ENCODE measurements around the gene SOX13.

The SOX13 gene

DNA sequence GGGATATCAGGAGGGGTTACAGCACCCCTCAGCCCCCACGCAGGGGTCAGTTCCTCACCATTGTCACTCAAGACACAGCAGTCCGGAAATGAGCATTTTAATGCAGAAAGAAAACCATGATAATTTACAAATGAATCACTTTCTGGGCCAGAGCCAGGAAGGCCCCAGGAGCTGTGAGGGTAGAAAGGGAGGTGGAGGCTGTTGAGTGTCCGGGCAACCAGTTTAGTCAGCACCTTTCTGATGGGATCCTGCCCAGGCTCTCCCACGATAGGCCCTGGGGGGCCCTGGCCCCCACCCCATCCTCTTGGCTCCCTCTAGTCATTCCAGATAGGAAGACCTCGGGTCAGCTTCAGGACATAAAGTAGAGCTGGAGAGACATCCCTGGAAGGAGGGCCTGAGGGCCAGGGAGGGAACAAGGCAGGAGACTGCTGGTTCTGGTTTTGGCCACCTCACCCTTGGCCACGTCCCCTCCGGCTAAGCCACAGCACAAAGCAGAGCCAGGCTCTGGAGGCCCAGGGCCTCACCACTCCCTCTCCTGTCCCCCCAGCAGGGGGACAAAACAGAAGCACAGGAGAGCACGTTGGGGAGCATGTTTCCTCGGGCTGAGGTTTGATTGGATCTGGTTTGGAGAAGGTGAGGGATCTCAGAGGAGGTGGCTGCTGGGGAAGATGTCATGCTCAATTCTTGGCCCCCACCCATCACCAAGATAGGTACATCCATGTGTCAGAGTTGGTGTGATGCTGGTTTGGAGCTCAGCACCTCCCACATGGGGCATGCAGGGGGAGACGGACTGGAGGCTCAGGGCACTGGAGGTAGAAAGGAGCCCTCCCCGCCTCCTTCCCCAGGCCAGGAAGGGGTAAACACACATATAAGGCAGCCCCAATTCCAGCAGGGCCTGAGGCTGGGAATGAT is 58.3 kb downstream of the SOX13 start:
- DNase-seq (ENCODE audit: low spot score): peak; percentile 90

DNA sequence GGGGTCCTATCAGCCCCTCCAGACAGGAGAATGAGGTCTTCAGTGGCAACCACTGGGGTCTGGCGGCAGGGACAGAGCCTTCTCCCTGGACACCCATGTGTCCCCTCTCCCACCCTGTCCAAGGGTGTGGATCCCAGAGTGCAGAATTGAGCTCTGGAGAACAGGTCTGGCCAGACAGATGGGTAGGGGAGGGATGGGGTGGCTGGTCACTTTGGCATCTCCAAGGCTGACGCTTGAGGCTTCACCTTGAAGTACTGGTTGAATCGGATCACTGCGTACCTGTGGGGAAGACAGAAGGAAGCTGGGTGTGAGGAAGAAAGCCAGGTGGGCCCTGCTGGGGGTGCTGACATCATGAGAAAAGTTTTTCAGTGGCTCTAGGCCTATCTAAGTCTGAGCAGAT is 59.1 kb downstream of the SOX13 start:
- DNase-seq (ENCODE audit: low spot score): no peak

- no peak for DNase-seq (ENCODE audit: low spot score)
These were observed 59.8 kb downstream of the SOX13 start for GRCh38 chr1:204132718-204133117.

DNA sequence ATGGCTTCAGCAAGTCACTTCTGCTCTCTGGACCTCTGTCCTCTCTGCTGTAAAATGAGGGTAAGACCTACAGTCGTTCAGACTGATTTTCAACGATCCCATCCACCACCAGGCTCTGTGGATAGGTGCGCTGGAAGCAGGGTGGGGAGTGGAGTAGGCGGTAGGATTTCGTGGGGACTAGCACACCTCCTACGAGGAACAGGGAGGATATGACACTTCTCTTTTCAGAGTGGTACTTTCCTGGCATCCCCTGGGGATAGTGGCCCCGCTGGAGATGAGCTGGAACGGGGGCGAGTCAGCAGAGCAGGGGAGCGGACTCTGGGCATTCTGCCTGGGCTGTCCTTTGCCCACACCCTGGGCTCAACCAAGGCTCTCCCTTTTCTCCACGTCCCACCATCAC is 61.2 kb downstream of the SOX13 start:
- DNase-seq (ENCODE audit: low spot score): no peak

DNA sequence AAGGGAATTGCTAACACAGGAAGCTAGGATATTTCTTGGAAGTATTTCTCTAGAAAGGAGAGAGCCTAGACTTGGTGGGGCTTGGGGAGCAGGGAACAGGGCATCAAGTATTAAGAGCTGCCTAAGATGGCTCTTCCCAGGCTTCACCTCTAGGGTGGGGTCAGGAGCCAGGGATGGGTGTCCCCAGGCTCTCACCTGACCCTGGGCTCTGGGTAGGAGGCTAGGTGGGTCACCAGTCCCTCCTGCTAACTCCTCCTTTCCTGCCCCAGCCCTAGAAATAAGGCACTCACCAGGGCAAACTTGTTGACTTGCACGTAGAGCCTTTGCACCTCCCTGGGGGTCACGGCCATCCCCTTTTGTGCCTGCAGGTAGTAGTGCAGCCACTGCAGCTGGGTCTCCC is 63.9 kb downstream of the SOX13 start:
- no peak for DNase-seq (ENCODE audit: low spot score)

- DNase-seq (ENCODE audit: low spot score): no peak
These were observed 66.2 kb downstream of the SOX13 start for GRCh38 chr1:204139088-204139487.

- no peak for DNase-seq (ENCODE audit: low spot score)
These were observed 67.0 kb downstream of the SOX13 start for GRCh38 chr1:204139952-204140351.

DNA sequence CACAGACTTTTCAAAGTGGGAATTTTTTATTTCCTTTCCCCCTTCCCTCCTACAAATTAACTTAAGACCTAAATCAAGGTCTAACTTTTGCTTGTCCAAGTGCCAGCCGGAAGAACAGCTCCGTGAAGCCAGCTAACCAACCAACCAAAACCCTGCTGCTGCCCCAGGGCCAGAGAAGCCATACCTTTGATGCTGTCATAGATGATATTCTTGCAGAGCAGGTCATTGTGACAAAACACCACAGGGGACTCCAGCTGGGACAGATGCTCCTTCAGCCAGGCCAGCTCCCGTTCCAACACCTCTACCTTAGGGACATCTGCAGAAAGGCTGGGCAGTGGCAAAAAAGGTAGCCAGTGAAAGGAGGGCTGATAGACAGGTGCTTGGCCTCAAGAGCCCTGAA is 68.2 kb downstream of the SOX13 start:
- DNase-seq (ENCODE audit: low spot score): no peak

DNA sequence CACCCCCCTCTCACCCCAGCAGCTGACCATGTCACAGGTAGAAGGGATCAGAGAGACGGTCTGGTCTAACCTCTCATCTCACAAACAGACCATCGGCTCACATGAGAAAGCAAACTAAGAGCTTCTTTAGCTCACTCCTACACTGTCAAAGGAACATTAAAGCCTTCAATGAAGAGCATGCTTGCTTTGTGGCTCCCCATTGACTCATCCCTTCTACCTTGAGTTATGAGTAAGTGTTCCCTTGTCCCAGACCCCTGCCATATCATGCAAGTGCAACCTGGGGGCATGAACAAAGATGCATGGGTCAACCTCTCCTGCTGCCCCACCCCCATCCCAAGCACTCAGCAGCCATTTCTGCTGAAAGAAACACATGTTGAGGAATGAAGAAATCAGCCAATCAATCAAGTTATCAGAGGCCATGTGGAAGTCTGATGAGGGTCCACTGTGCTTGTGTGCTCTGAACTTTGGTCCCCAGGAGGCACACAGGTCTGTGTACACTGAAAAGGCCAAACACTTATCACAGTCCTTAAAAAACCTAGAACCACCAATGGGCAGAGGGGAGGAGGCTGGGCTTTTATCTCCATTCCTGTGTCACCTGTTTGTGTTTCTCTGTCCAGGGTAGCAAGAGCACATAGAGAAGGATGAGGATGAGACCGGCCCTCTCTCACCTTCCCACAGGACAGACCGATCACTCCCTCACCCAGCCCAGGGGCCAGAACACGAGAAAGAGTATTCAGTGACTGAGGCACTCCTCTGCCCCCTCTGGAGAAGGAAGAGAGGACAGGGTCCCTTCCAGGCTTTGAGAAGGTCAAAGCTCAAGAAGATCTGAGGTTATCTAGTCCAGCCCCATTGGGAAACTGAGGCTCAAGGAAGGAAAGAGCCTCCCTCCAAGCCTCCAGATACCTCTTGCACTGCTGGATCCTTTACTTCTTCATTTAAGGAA is 69.4 kb downstream of the SOX13 start:
- no peak for DNase-seq (ENCODE audit: low spot score)

GRCh38 chr1:204143276-204144041 is 70.5 kb downstream of the SOX13 start:
- no peak for DNase-seq (ENCODE audit: low spot score)

- DNase-seq (ENCODE audit: low spot score): no peak
These were observed 72.2 kb downstream of the SOX13 start for GRCh38 chr1:204145033-204145504.

DNA sequence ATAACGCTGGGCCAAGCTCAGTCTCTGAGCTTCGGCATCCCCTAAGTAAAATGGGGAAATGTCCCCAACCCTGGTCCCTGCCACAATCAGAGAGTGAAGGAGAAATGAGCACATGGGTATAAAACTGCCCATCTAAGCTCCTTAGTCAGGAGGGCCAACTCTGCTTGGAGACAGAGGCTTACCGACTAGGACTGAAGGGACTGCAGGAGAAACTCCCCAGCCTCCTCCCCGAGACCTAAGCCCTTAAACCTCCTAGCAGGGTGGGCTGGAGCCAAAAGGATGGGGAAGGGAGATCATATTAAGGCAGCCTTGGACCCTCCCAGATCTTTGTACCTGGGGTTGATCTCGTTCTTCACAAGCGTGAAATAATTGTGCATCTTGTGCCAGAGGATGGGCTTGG is 73.4 kb downstream of the SOX13 start:
- DNase-seq (ENCODE audit: low spot score): no peak

DNA sequence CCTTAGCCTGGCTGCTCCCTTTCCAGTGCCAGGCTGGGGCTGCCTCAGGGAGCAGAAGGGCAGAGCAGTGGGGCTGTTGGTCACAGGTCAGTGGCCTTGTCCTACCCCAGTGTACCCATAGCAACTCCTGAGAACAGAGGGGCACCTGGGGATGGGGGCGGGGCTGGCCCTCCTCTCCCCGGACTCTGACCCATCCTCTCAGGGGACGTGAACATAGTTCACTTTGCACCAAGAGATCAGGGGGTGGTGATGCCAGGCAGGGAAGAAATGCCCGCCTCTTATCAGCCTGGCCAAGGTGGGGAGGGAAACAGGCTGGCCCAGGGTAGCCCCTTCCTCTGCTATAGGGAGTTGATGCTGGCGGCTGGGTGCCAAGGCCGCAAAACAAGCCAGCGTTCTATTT is 74.0 kb downstream of the SOX13 start:
- DNase-seq (ENCODE audit: low spot score): no peak

DNA sequence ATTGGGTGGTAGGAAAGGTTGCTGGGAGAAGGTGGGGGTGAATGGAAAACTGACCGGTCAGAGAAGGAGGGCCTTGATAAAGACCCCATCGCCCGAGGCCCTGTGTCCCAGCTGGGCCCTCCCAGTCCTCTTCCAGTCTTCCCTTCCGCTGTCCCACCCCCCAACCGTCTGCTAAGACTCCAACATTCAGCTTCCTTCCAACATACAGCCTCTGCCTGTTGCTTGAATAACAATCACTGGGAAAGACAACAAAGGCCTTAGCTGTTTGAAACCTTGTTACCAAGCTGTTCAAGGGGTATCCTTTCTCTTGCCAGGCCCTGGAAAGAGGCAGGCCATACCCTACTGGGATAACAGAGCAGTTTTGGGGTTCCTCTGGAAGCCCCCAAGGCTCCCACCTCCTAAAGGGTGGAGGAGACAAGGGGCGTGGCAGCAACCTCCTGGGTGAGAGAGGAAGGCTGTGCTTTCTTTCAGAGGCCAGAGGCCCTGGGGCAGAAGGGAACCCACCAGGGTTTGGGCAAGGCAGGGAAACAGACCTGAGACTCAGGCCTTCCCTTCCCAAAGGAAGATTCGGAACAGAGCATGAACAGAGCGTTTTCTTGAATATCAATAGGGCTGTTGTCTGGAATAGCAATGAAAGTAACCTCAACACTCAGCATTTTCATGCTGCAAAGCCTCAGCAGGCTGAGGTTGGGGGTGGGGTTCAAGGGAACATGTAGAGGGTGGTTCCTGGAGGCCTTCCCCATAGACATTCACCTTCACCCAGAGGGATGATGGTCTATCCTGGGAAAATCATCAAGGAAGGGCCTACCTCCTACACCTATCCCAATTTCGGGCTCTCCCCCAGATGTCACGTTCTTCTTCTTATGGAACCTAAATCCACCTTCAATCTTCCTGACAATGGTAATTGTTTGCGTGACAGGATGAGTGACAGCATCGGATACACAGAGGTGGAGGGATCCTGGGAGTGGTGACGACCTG is 74.8 kb downstream of the SOX13 start:
- DNase-seq (ENCODE audit: low spot score): no peak

DNA sequence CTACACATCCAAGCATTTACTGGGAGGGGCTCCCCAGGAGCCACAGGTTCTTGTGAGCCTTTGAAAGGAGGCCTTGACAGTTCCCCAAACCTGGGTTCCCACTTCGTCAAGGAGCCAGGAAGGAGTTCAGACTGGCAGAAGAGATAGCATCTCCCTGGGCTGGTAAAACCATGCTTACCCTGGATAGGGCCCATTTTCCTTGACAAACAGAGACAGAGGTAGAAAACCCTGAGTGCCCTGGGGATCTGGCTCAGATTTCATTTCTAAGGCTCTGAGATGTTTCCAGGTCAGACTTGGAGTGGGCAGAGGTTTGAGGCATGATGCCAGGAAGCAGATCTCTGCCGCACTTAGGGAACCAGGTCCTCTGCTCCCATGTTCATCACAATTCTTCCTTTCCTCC is 76.2 kb downstream of the SOX13 start:
- DNase-seq (ENCODE audit: low spot score): no peak

- DNase-seq (ENCODE audit: low spot score): no peak
These were observed 77.0 kb downstream of the SOX13 start for GRCh38 chr1:204149635-204150565.

DNA sequence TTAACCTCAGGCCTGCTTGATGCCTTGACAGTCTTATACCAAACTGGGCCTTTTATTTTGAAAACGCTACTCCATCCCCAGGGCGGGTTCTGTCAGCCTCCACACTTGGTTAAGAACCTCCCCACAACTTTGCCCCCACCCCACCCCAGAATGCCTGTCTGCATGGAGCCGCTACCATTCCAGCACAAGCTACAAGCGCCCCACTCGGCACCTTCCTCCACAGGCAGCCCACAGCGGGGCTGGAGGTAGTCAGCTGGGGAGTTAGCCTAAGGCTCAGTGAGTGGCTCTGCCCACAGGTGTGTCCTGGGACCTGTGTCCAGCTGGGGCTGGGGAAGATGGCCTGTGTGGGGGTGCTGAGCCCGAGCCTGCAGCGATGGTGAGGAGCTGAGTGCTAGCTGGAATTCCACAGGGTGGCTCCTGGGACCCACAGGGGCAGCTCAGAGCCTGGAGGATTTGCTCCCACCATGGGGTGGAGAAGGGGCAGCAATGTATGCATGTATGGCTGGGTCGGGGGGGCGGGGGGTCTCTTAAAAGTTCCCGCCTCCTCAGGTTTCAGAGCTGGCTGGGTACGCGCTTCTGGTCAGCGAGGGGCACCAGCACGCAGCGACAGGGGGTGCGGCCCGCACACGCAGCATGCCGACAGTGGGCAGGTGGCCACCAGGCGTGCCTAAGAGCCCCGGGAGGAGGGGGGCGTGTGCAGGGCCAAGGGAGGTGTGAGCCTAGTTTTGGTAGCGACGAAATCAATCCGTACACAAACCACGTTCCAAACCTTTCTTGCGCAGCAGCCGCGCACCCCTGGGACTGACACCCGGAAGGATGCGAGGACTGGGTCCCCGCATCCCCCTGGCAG is 78.0 kb downstream of the SOX13 start:
- no peak for DNase-seq (ENCODE audit: low spot score)

DNA sequence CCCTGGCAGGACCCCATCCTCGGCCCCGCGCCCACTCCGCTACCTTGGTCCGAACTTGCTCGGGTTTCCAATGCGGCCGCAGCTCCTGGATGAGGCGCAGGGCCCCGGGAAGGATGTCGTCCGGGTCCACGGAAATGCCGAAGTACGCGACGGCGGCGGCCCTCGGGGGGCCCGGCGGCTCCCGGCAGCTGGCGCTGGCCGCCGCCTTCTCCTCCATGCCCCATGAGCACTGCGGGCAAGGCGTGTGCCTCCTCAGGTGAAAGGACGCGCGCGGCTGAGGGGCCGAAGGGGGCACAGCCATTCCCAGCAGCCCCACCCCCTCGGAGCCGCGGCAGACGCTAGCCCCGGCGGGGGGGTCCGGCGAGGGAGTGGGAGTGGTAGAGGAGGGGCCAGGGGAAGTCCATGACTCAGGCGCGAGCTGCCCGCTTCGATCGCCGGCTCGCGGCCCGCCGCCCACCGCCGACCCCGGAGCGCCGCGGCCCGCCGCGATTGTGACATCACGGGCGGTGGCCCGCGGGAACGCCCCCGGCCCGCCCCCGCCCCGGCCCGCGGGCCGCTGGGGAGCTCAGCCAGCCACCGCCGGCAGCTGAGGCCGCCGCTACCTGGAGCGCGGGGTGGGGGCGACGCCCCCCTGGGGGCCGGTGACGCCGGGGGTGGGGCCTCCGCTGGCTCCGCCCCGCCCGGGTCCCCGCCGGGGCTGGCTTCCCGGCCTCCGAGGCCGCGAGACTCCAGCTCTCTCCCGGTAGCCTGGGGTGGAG is 78.8 kb downstream of the SOX13 start, which contains the start of gene ETNK2:
TSS of gene ETNK2 (minus strand) at position 493 of the 758 bp plus-strand sequence. CDS start at position 301, 192 bp downstream.
- DNase-seq (ENCODE audit: low spot score): peak; percentile 59

All from kidney tubule cell (primary cell).